ENCODE data around the gene B4GALT1.
"Not testable (repeated sequence)": the region's sequence is repeated elsewhere in the genome, so short reads cannot be mapped to it uniquely, and the experiment has no call there.

The B4GALT1 gene

DNA sequence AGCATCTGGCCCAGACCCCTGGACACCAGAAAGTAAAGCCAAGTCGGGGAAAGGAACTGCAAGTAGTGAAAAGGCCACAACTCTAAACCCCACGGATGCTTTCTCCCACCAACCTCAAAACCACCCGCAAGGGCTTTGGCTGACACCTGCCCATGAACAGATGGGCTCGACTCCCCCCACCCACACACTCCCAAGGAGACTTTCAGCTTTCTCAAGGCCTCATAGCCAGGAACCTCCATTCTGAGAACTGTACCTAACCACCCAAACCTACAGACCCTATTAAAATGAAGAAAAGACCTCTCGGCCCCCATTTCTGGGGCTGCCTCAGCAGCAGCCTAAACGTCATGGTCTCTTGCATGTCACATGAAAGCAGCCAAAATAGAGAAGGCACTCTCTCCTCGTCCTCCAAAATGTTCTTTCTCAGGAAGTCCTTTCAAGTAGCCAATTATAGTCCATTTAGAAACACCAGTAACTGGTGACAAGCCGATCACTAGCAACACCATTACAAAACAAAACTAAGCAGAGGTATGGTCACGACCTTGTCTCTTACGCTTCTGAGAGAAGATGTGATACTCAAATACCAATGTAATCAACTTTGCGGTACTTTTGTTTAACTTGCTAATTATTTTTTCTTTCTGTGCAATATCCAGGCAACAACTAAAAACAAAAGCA, 2.9 kb downstream of the B4GALT1 start:
- DNase-seq (ENCODE audit: low read depth, low spot score) = no peak
- peak overlapping the region; percentile 98 for H3K27ac ChIP-seq

DNA sequence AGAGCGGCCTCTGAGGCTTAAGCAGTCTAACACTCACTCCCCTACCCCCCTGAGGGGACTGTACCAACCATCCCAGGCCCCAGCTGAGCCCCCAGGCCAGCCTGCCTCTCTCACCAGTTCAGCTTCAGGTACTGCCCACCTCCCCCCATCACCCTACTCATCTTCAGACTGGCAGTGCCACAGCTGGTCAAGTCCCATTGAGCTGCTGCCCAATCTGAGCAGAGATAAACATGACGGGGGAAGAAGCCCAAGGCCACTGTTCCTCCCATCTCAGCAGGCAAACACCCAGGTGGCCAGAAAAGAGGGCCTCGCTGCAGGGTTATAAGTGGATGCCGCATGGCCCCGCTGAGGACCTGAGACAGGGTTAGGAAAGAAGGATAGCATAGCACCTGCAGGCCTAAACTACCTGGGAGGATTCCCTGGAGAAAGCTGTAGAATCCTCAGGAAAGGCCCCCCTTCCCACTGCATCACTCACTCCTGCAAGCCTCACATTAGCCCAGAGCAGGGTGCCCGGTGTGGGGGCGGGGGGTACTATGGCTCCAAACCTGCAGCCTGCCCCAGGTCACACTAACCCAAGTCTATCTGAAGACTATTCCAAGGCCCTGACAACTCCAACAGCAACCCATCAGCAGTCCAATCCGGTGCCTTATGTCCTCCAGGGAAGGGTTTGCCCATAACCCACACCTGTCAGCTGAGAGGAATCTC, 3.6 kb downstream of the B4GALT1 start:
- H3K27ac ChIP-seq = peak overlapping the region; percentile 98
- DNase-seq (ENCODE audit: low read depth, low spot score) = no peak

DNA sequence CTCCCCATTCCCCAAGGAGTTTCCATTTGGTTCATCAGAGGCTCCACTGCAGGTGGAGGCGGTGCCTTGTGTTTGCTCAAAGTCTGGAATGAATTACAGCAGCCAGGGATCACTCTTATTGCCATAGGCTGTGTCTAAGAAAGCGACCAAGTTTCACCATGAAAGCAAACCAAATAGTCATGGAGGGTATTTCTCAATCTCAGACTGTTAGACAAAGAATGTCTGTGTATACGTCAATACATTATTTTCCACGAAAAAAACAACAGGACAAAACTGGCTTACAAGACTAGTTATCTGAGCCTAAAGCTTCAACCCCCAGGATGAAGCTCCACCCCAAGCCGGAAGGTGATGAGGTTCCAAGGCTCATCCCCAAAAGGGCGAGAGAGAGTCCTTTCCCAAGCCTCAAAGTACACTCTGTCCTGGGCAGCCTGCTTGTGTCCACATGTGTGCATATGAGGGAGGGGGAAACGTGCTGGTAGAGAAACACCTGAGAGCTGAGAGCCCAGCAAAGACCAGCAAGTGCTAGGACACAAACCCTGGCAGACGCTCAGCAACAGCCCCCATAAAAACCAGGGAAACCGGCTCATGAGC, 4.3 kb downstream of the B4GALT1 start:
- peak; percentile 63 for DNase-seq (ENCODE audit: low read depth, low spot score)
- peak overlapping the region; percentile 98 for H3K27ac ChIP-seq

GRCh38 chr9:33161589-33162132, 5.5 kb downstream of the B4GALT1 start:
- peak overlapping the region; percentile 98 for H3K27ac ChIP-seq
- peak; percentile 76 for DNase-seq (ENCODE audit: low read depth, low spot score)

GRCh38 chr9:33161011-33161588, 6.0 kb downstream of the B4GALT1 start:
- DNase-seq (ENCODE audit: low read depth, low spot score) = peak; percentile 87
- peak overlapping the region; percentile 98 for H3K27ac ChIP-seq

GRCh38 chr9:33160446-33160845, 6.7 kb downstream of the B4GALT1 start:
- H3K27ac ChIP-seq = peak overlapping the region; percentile 98
- not testable (repeated sequence) for DNase-seq (ENCODE audit: low read depth, low spot score)

GRCh38 chr9:33159777-33160127, 7.4 kb downstream of the B4GALT1 start:
- H3K27ac ChIP-seq = peak overlapping the region; percentile 98
- no peak for DNase-seq (ENCODE audit: low read depth, low spot score)

GRCh38 chr9:33158843-33159776, 8.0 kb downstream of the B4GALT1 start:
- H3K27ac ChIP-seq = peak overlapping the region; percentile 98
- DNase-seq (ENCODE audit: low read depth, low spot score) = no peak

GRCh38 chr9:33157960-33158842, 8.9 kb downstream of the B4GALT1 start:
- no peak for DNase-seq (ENCODE audit: low read depth, low spot score)
- H3K27ac ChIP-seq = peak overlapping the region; percentile 98

GRCh38 chr9:33155393-33155792, 11.7 kb downstream of the B4GALT1 start:
- DNase-seq (ENCODE audit: low read depth, low spot score) = no peak
- H3K27ac ChIP-seq = peak overlapping the region; percentile 16

DNA sequence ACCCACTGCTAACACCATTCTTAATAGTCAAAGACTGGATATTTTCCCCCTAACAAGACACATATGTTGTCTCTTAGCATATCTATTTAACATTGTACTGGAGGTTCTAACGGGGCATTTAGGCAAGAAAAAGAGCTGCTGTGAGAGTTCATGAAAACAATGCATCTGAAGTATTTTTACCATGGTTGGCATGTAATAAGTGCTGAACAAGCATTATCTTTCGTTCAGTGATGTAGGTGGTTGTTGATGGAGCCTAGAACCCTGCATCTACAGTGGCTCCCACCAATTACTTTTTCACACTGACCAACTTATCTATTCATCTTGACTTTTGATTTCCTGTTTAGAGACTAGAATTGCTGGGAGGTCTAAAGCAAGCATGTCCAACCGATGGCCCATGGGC, 12.8 kb downstream of the B4GALT1 start:
- DNase-seq (ENCODE audit: low read depth, low spot score) = no peak
- no peak overlapping the region for H3K27ac ChIP-seq

DNA sequence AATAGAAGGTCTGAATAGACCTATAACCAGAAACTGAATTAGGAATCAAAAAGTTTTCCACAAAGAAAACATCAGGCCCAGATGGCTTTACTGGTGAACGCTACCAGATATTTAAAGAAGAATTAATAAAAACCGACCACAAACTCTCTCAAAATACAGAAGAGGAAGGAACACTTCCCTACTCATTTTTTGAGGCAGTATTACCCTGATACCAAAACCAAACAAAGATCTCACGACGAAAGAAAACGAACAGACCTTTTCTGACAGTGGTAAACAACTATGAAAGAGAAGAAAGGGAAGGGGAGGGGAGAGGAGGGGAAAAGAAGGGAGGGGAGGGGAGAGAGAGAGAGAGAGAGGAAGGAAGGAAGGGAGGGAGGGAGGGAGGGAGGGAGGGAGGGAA, 13.5 kb downstream of the B4GALT1 start:
- no peak for DNase-seq (ENCODE audit: low read depth, low spot score)
- H3K27ac ChIP-seq = no peak overlapping the region

DNA sequence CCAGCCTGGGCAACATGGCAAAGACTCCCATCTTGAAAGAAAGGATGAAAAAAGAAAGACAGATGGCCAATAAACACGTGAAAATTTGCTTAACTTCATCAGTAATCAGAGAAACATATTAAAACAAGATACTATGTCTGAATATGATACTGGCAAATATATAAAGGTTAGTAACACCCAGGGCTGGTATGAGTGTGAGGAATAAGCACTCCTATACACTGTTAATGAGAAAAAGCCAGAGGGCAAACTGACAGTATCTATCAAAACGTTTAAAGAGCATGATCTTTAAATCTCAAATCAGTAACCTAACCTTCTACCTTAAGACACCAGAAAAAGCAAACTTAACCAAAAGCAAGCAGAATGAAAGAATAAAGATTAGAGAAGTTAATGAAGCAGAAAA, 14.1 kb downstream of the B4GALT1 start:
- no peak overlapping the region for H3K27ac ChIP-seq
- DNase-seq (ENCODE audit: low read depth, low spot score) = no peak

- peak overlapping the region; percentile 52 for H3K27ac ChIP-seq
Measured at GRCh38 chr9:33151601-33152000, 15.5 kb downstream of the B4GALT1 start.

GRCh38 chr9:33151007-33151557, 16.1 kb downstream of the B4GALT1 start:
- DNase-seq (ENCODE audit: low read depth, low spot score) = no peak
- H3K27ac ChIP-seq = peak overlapping the region; percentile 52

More at GRCh38 chr9:33151601-33152000, 15.5 kb downstream of the B4GALT1 start:
- DNase-seq (ENCODE audit: low read depth, low spot score) = no peak

GRCh38 chr9:33148367-33149014, 18.6 kb downstream of the B4GALT1 start:
- H3K27ac ChIP-seq = no peak overlapping the region
- no peak for DNase-seq (ENCODE audit: low read depth, low spot score)

DNA sequence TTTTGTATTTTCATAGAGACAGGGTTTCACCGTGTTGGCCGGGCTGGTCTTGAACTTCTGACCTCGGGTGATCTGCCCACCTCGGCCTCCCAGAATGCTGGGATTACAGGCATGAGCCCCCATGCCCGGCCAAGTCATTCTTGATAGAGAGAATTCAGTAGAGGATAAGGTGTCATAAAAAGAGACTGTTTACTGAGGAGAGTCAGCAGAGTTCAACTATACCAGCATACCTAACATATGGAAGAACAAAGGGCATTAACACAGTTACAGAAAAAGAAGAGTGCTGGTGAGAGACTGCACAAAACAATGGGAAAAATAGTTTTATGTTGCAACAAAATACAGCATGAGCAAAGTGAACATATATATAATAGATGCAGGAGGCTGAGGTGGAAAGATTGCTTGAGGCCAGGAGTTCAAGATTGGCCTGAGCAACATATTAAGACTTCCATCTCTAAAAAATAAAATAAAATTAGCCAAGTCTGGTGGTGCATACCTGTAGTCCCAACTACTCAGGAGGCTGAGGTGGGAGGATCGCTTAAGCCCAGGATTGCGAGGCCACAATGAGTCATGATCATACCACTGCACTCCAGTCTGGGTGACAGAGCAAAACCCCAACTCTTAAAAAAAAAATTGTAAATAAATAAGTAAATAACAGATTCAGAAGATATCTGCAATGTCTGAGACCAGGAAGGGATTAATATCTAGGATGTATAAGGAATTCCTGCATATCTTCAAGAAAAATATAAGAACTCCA, 19.5 kb downstream of the B4GALT1 start:
- DNase-seq (ENCODE audit: low read depth, low spot score) = no peak
- H3K27ac ChIP-seq = no peak overlapping the region
